K562 (cell line): ENCODE measurements around the gene TANK.

Experiments used
- BHLHE40 ChIP-seq: IDR thresholded peaks from 2 replicates; pipeline ENCODE4 v1.6.1; 2011; ENCODE audit warnings: low read length, improper control_type of control experiment
- BRF2 ChIP-seq: IDR thresholded peaks from 3 replicates; pipeline ENCODE4 v1.6.1; 2011; ENCODE audit warnings: borderline replicate concordance, mild to moderate bottlenecking; ENCODE audit not compliant: insufficient read length, insufficient read depth
- CTCF ChIP-seq, 3 experiments: IDR thresholded peaks in 2 of 3; conservative IDR thresholded peaks in 1 of 3; 2 replicates each; pipeline ENCODE4 v1.5.1; 2011 to 2012; ENCODE audit warnings: low read length in 3 of 3, mild to moderate bottlenecking in 3 of 3, control low read depth in 2 of 3, improper control_type of control experiment in 1 of 3, inconsistent platforms in 1 of 3, low read depth in 1 of 3, mixed read lengths in 1 of 3, moderate library complexity in 1 of 3; ENCODE audit not compliant: insufficient read depth in 2 of 3
- EZH2 ChIP-seq: IDR thresholded peaks from 2 replicates; pipeline ENCODE4 v1.6.1; 2012; ENCODE audit warnings: low read depth, mild to moderate bottlenecking, inconsistent platforms, low read length, borderline replicate concordance
- PHF8 ChIP-seq: fragments of 200-600 bp; sonication (generic); IDR thresholded peaks from 2 replicates; pipeline ENCODE4 v1.6.1; 2012; ENCODE audit warnings: mixed run types, mild to moderate bottlenecking, inconsistent platforms, low read length, moderate library complexity, borderline replicate concordance
- ZNF274 ChIP-seq: IDR thresholded peaks from 2 replicates; pipeline ENCODE4 v1.6.1; 2011; ENCODE audit warnings: low read depth, mild to moderate bottlenecking, low read length, moderate library complexity, borderline replicate concordance

GRCh38 chr2:161163440-161163839 lies 3.2 kb downstream of the TANK start:
- TF ChIP-seq PHF8: no peak
- TF ChIP-seq CTCF (IDR thresholded peaks at IDR 0.05 in 2 of 3, conservative IDR thresholded peaks at IDR 0.05 in 1 of 3; ENCODE audit: insufficient read depth in 2 of 3, low read depth in 1 of 3, low read length in 3 of 3): no peak
- TF ChIP-seq EZH2: no peak
- no peak for TF ChIP-seq BRF2
- TF ChIP-seq ZNF274: no peak
- TF ChIP-seq BHLHE40: no peak
